GM12892 (cell line): ENCODE data around the gene CYSTM1.
A peak's percentile ranks its signal among the peaks of the same experiment; 100 is the strongest.

Experiments
- DNase-seq: peaks from one replicate; pipeline ENCODE4 v3.0.0; 2011; ENCODE audit not compliant: insufficient read length
- FAIRE-seq: peaks from 2 replicates; lab custom pipeline; 2011; peaks lifted over from hg19 to GRCh38; lab: Jason Lieb, UNC
- POLR2A ChIP-seq: IDR thresholded peaks from 2 replicates; pipeline ENCODE4 v1.6.1; 2011; ENCODE audit warnings: low read depth, low read length, control low read depth
- POLR2AphosphoS5 ChIP-seq: IDR thresholded peaks from 2 replicates; pipeline ENCODE4 v1.6.1; 2011; ENCODE audit warnings: low read depth, low read length, control low read depth
- TAF1 ChIP-seq: IDR thresholded peaks from 2 replicates; pipeline ENCODE4 v1.6.1; 2011; ENCODE audit warnings: low read depth, mild to moderate bottlenecking, control low read depth, low read length, borderline replicate concordance

The CYSTM1 gene

GRCh38 chr5:140255460-140256157, 80.6 kb downstream of the CYSTM1 start:
- FAIRE-seq = no peak
- TF ChIP-seq POLR2AphosphoS5 (no peak), TAF1 (no peak), POLR2A (no peak)

GRCh38 chr5:140256726-140257125, 81.7 kb downstream of the CYSTM1 start:
- no peak for TF ChIP-seq TAF1
- TF ChIP-seq POLR2A = no peak
- TF ChIP-seq POLR2AphosphoS5 = no peak
- no peak for DNase-seq
- no peak for FAIRE-seq

More at GRCh38 chr5:140255460-140256157, 80.6 kb downstream of the CYSTM1 start:
- no peak for DNase-seq

GRCh38 chr5:140258016-140258415, 83.0 kb downstream of the CYSTM1 start:
- TF ChIP-seq POLR2AphosphoS5 (no peak), POLR2A (no peak), TAF1 (no peak)
- DNase-seq (no peak), FAIRE-seq (no peak)

- FAIRE-seq (no peak), DNase-seq (no peak)
- TF ChIP-seq POLR2AphosphoS5 (no peak), POLR2A (no peak), TAF1 (no peak)
These were observed 83.9 kb downstream of the CYSTM1 start for GRCh38 chr5:140258873-140259272.

- FAIRE-seq (no peak), DNase-seq (no peak)
- no peak for TF ChIP-seq TAF1
- TF ChIP-seq POLR2AphosphoS5 = no peak
These were observed 84.5 kb downstream of the CYSTM1 start for GRCh38 chr5:140259500-140259899.

- DNase-seq = no peak
- TF ChIP-seq POLR2AphosphoS5 (no peak), POLR2A (no peak), TAF1 (no peak)
- FAIRE-seq = no peak
These were observed 85.2 kb downstream of the CYSTM1 start for GRCh38 chr5:140260089-140260656.

GRCh38 chr5:140261403-140262171, 86.6 kb downstream of the CYSTM1 start:
- DNase-seq (no peak), FAIRE-seq (no peak)
- TF ChIP-seq POLR2AphosphoS5 (no peak), TAF1 (no peak), POLR2A (no peak)

- FAIRE-seq (no peak), DNase-seq (no peak)
- TF ChIP-seq POLR2A = no peak
- TF ChIP-seq POLR2AphosphoS5 = no peak
- TF ChIP-seq TAF1 = no peak
These were observed 87.2 kb downstream of the CYSTM1 start for GRCh38 chr5:140262221-140262620.

GRCh38 chr5:140262839-140263238, 87.9 kb downstream of the CYSTM1 start:
- DNase-seq = no peak
- no peak for FAIRE-seq
- no peak for TF ChIP-seq POLR2AphosphoS5
- no peak for TF ChIP-seq POLR2A
- TF ChIP-seq TAF1 = no peak

- TF ChIP-seq POLR2AphosphoS5 = no peak
- TF ChIP-seq TAF1 = no peak
- TF ChIP-seq POLR2A = no peak
- no peak for FAIRE-seq
- no peak for DNase-seq
These were observed 90.9 kb downstream of the CYSTM1 start for GRCh38 chr5:140265845-140266244.

- DNase-seq (no peak), FAIRE-seq (peak; percentile 21)
- no peak for TF ChIP-seq POLR2A
- no peak for TF ChIP-seq TAF1
- no peak for TF ChIP-seq POLR2AphosphoS5
These were observed 91.6 kb downstream of the CYSTM1 start for GRCh38 chr5:140266471-140267200.
